ENCODE measurements around the gene TMEM238. TPM values are rescaled to one million over a fixed set of nuclear protein-coding genes. Genes with fewer than 3 reads are reported as not detected.
A peak's percentile ranks its signal among the peaks of the same experiment; 100 is the strongest.

TMEM238 gene
- total and polyA plus RNA-seq, 2 donors from 2014 or later = 8.1 to 24.3 TPM

DNA sequence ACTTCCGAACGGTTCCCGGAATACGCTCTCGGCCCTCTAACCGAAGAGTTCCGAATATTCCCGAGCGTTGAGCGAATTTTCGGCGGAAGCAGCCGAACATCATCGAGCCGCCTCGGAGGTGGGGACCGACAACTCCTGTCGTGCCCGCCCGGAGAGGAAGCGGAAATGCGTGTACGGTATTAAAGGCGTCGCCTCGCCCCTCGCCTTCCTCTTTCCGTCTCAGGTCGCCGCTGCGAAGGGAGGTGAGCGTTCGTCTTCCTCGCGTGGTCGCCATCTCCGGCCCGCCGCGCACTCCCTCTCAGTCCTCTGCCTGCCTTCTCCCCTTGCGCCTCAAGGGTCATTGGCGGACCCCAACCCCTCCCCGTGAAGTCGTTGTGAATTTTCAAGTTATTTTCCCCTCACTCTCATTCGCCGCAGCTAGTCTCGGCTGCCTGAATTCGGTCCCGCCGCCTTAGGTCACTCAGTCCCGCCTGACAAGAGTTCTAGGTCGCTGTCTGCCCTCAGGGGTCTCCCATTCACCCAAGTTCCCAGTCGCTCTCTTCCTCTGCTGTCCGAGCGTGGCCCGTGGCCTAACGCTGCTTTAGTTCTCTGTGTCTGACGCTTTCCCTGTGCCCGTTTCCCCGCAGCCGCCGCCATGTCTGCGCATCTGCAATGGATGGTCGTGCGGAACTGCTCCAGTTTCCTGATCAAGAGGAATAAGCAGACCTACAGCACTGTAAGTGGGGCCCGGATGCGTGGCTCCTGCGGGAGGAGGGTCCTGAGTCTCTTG, 1.8 kb upstream of the TMEM238 start, which contains the start of gene RPL28:
Gene RPL28, plus strand, starts transcription at position 209 of the 769 bp plus-strand sequence. Its CDS starts 426 bp downstream, at position 635.
- peaks cover 2 to 27% (median 9%) of the 10 kb centered on the region in 3 donors for H3K36me3 ChIP-seq (ENCODE audit: control insufficient read depth in 2 of 3, insufficient read depth in 3 of 3, low read length in 3 of 3)
- TF ChIP-seq, protein P1, sequence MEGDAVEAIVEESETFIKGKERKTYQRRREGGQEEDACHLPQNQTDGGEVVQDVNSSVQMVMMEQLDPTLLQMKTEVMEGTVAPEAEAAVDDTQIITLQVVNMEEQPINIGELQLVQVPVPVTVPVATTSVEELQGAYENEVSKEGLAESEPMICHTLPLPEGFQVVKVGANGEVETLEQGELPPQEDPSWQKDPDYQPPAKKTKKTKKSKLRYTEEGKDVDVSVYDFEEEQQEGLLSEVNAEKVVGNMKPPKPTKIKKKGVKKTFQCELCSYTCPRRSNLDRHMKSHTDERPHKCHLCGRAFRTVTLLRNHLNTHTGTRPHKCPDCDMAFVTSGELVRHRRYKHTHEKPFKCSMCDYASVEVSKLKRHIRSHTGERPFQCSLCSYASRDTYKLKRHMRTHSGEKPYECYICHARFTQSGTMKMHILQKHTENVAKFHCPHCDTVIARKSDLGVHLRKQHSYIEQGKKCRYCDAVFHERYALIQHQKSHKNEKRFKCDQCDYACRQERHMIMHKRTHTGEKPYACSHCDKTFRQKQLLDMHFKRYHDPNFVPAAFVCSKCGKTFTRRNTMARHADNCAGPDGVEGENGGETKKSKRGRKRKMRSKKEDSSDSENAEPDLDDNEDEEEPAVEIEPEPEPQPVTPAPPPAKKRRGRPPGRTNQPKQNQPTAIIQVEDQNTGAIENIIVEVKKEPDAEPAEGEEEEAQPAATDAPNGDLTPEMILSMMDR (IDR thresholded peaks at IDR 0.05; ENCODE audit: borderline replicate concordance, extremely low read depth, insufficient read depth) = no peak
- peak; percentile 94 for FAIRE-seq
- H3K4me1 ChIP-seq (ENCODE audit: control insufficient read depth in 2 of 3, insufficient read depth in 2 of 3, low read depth in 1 of 3, low read length in 3 of 3) = peaks cover 0 to 46% (median 25%) of the 10 kb centered on the region in 3 donors
- peak within 1 kb of the TSS; percentile 96 to 99 (median 97) for H3K4me3 ChIP-seq (ENCODE audit: low read length in 3 of 3)
- DNase-seq = peak; percentile 99 to 100 (median 99)
- intact Hi-C loops (cut with DNase I) = no loop called here
- no peaks in the 10 kb centered on the region for H3K27me3 ChIP-seq (ENCODE audit: control insufficient read depth, insufficient read depth, low read length)
- peak within 1 kb of the TSS; percentile 89 to 95 (median 92) for H3K9ac ChIP-seq (ENCODE audit: low read length in 3 of 3)
- no peaks in the 10 kb centered on the region for H3K9me3 ChIP-seq (ENCODE audit: control insufficient read depth in 2 of 3, insufficient read depth in 1 of 3, low read length in 3 of 3)
- H3K27ac ChIP-seq (ENCODE audit: low read depth in 2 of 2, low read length in 2 of 2) = peak within 1 kb of the TSS; percentile 95 to 96

DNA sequence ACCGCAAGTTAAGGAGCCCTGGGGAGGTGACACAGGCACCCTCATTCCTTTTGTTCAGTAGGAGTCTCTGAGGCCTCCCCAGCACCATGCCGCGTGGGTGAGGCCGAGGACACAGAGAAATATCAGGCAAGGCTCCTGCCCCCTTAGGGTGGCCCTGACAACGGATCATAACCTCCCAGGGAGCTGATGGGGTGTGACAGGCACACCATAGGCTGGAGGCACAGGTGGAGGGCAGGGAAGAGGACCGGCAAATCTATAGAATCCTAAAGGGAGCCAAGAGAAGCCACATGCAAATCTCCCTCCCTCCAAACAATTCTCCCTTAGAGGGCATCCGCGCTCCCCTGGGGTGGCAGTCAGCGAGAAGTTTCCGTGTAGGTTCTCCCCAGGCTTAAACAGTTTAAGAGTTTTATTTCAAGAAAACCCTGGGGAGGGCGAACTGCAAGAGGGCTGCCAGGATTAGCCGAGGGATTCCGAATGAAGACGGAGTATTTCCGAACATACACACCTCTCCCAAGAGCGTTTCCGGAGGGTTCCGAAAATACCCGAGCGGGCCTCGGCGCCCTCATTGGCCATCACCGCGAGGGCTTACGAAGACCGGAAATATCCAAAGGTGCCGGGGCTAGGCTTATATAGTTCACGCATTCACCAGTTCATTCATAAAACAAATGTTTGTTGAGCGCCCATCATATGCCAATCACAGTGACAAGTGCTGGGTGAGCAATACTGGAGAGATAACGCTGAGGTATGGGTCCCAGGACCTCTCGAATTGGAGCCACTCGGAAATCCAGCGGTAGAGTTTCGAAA, 1.0 kb upstream of the TMEM238 start:
- peaks cover 0 to 46% (median 25%) of the 10 kb centered on the region in 3 donors for H3K4me1 ChIP-seq (ENCODE audit: control insufficient read depth in 2 of 3, insufficient read depth in 2 of 3, low read depth in 1 of 3, low read length in 3 of 3)
- peak overlapping the region; percentile 35 to 95 (median 81) for H3K9ac ChIP-seq (ENCODE audit: low read length in 3 of 3)
- TF ChIP-seq, protein P1 (IDR thresholded peaks at IDR 0.05; ENCODE audit: borderline replicate concordance, extremely low read depth, insufficient read depth) = no peak
- no peaks in the 10 kb centered on the region for H3K27me3 ChIP-seq (ENCODE audit: control insufficient read depth, insufficient read depth, low read length)
- peaks cover 2 to 21% (median 9%) of the 10 kb centered on the region in 3 donors for H3K36me3 ChIP-seq (ENCODE audit: control insufficient read depth in 2 of 3, insufficient read depth in 3 of 3, low read length in 3 of 3)
- peak overlapping the region; percentile 71 to 99 (median 97) for H3K4me3 ChIP-seq (ENCODE audit: low read length in 3 of 3)
- FAIRE-seq = no peak
- peak; percentile 95 to 99 (median 98) for DNase-seq
- no peaks in the 10 kb centered on the region for H3K9me3 ChIP-seq (ENCODE audit: control insufficient read depth in 2 of 3, insufficient read depth in 1 of 3, low read length in 3 of 3)
- H3K27ac ChIP-seq (ENCODE audit: low read depth in 2 of 2, low read length in 2 of 2) = peak overlapping the region; percentile 95 to 96
- intact Hi-C loops (cut with DNase I) = no loop called here

DNA sequence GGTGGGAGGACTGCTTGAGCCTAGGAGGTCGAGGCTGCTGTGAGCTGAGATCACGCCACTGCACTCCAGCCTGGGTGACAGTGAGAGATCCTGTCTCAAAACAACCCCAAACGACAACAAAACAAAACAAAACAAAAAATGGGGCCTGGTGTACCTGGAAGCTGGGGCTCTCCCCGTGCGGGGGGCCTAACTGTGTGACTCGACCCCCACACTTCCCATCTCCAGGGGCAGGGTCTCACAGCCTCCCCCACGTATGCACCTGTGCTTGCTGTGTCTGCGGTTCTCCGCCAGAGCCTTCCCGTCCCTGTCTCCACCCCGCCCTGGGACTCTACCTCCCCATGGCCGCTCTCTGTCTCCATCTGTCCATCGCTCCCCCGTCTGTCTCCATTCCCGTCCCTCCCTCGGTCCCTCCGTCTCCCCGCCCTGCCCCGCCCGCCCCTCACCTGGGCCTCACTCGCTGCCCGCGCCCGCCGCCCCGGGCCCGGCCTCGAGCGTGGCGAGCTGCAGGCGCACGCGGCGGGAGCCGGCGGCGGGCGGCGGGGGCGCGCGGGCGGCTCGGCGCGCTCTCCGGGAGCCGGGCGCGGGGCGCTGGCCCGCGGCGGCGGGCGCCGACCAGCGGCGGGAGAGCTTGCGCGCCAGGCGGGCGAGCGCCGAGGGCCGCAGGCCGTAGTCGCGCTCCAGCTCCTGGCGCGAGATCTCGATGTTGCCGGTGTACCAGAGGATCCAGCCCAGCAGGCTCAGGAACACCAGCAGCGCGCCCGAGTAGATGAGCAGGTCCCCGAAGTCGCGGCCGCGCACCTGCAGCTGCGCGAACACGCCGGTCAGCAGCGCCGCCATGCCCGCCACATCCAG, 587 bp downstream of the TMEM238 start:
- H3K9me3 ChIP-seq (ENCODE audit: control insufficient read depth in 2 of 3, insufficient read depth in 1 of 3, low read length in 3 of 3) = no peaks in the 10 kb centered on the region
- peak overlapping the region; percentile 40 to 48 (median 48) for H3K4me3 ChIP-seq (ENCODE audit: low read length in 3 of 3)
- no peaks in the 10 kb centered on the region for H3K27me3 ChIP-seq (ENCODE audit: control insufficient read depth, insufficient read depth, low read length)
- H3K4me1 ChIP-seq (ENCODE audit: control insufficient read depth in 2 of 3, insufficient read depth in 2 of 3, low read depth in 1 of 3, low read length in 3 of 3) = peaks cover 0 to 33% (median 23%) of the 10 kb centered on the region in 3 donors
- intact Hi-C loops (cut with DNase I) = no loop called here
- DNase-seq (peak; percentile 79 to 89 (median 80)), FAIRE-seq (no peak)
- peaks cover 0 to 16% (median 3%) of the 10 kb centered on the region in 3 donors for H3K36me3 ChIP-seq (ENCODE audit: control insufficient read depth in 2 of 3, insufficient read depth in 3 of 3, low read length in 3 of 3)
- peak overlapping the region; percentile 22 to 71 for H3K27ac ChIP-seq (ENCODE audit: low read depth in 2 of 2, low read length in 2 of 2)
- TF ChIP-seq, protein P1 (IDR thresholded peaks at IDR 0.05; ENCODE audit: borderline replicate concordance, extremely low read depth, insufficient read depth) = peak; percentile 29
- H3K9ac ChIP-seq (ENCODE audit: low read length in 3 of 3) = peak overlapping the region in 1 of 3 donors; percentile 35

All from kidney (tissue), 14 donors.